Mesodermal cell (in vitro differentiated cells): ENCODE measurements around the gene TNNI2.

Experiments used
- H3K27ac ChIP-seq: 2 replicates; pipeline ENCODE4 v1.7.0; 2013; ENCODE audit warnings: mild to moderate bottlenecking, low read depth, low read length, moderate library complexity; ENCODE audit not compliant: severe bottlenecking
- H3K36me3 ChIP-seq: 2 replicates; pipeline ENCODE4 v1.7.1; 2013; ENCODE audit warnings: mild to moderate bottlenecking, low read length, moderate library complexity; ENCODE audit not compliant: control insufficient read depth, insufficient read depth
- H3K4me1 ChIP-seq: one replicate; pipeline ENCODE4 v1.7.1; 2013; ENCODE audit warnings: mild to moderate bottlenecking, low read length; ENCODE audit not compliant: insufficient read depth, control insufficient read depth, poor library complexity, severe bottlenecking
- H3K4me3 ChIP-seq: 2 replicates; pipeline ENCODE4 v1.7.0; 2013; ENCODE audit warnings: low read length, control low read depth, mild to moderate bottlenecking; ENCODE audit not compliant: insufficient read depth, poor library complexity, severe bottlenecking; ENCODE audit errors: extremely low read depth
- H3K9me3 ChIP-seq: 2 replicates; pipeline ENCODE4 v1.7.1; 2013; ENCODE audit warnings: mild to moderate bottlenecking, low read length, moderate library complexity; ENCODE audit not compliant: control insufficient read depth
- WGBS, 2 experiments: methylation state at CpG; one replicate each; pipeline ENCODE4 v1.1.5; 2013; ENCODE audit warnings: missing lambda C conversion rate in 2 of 2; ENCODE audit not compliant: insufficient coverage in 2 of 2; 5-methylcytosine and 5-hydroxymethylcytosine counted together

TNNI2 gene

GRCh38 chr11:1828542-1828941 lies 10.2 kb upstream of the TNNI2 start:
- Histone ChIP-seq H3K36me3 (no peaks in the 10 kb centered on the region), H3K9me3 (no peaks in the 10 kb centered on the region), H3K4me3 (no peak overlapping the region), H3K27ac (no peak overlapping the region), H3K4me1 (peaks cover 13% of the 10 kb centered on the region)
- 88 to 90% methylated on average over 4 to 11 of the region's 12 CpGs for WGBS, 2 experiments

DNA sequence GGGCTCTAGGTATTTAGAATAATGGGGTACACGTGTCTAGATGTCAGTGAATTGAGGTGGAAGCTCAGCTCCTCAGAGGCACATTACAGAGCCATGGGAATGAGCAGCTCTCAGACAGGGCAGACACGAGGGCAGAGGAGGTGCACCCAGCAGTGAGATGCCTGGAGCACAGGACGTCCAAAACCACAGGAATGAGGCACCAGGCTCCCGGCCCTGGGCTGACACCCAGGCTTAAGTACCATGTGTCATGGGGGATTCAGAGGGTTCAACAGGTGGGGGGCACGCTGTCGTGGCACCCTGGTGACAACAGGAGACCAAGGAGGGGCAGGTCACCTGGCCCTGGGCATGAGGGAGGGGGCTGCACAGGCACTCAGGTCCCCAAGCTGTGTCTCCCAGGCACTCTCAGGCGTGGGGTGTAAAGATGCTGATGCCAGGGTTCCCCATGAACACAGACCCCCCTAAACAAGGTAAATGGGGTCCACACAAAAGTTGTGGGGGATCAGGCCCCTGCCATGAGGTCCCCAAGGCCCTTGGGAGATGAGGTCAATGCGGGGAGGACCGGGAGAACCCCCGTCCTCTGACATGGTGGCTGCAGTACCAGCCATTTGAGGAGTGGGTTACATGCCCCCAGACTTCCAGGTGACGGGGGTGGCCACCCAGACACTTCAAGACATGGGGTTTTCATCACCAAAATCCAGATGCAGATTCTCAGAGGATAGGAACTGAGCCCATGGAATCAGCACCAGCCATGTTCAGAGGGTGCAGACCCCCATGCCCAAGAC lies 9.6 kb upstream of the TNNI2 start:
- WGBS, 2 experiments: 75 to 77% methylated on average over 10 to 11 of the region's 11 CpGs
- Histone ChIP-seq H3K9me3 (no peaks in the 10 kb centered on the region), H3K36me3 (no peaks in the 10 kb centered on the region), H3K27ac (no peak overlapping the region), H3K4me3 (no peak overlapping the region), H3K4me1 (peaks cover 13% of the 10 kb centered on the region)

DNA sequence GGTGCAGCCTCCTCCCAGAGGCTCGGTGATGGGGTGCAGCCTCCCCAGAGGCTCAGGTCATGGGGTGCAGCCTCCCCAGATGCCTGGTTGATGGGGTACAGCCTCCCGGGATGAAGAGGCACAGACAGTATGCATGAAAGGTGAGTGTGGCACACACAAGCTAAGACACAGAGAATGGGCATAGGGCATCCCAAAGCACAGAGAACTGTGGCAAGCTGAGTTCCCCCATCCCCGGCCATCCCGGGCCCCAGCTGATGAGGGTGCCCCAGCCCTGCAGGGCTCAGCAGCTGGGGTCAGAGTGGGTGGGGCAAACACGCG lies 8.8 kb upstream of the TNNI2 start:
- no peaks in the 10 kb centered on the region for H3K36me3 ChIP-seq
- H3K4me3 ChIP-seq: no peak overlapping the region
- no peaks in the 10 kb centered on the region for H3K9me3 ChIP-seq
- H3K4me1 ChIP-seq: peaks cover 13% of the 10 kb centered on the region
- no peak overlapping the region for H3K27ac ChIP-seq
- WGBS, 2 experiments: 87% methylated on average over 5 to 6 of the region's 6 CpGs

DNA sequence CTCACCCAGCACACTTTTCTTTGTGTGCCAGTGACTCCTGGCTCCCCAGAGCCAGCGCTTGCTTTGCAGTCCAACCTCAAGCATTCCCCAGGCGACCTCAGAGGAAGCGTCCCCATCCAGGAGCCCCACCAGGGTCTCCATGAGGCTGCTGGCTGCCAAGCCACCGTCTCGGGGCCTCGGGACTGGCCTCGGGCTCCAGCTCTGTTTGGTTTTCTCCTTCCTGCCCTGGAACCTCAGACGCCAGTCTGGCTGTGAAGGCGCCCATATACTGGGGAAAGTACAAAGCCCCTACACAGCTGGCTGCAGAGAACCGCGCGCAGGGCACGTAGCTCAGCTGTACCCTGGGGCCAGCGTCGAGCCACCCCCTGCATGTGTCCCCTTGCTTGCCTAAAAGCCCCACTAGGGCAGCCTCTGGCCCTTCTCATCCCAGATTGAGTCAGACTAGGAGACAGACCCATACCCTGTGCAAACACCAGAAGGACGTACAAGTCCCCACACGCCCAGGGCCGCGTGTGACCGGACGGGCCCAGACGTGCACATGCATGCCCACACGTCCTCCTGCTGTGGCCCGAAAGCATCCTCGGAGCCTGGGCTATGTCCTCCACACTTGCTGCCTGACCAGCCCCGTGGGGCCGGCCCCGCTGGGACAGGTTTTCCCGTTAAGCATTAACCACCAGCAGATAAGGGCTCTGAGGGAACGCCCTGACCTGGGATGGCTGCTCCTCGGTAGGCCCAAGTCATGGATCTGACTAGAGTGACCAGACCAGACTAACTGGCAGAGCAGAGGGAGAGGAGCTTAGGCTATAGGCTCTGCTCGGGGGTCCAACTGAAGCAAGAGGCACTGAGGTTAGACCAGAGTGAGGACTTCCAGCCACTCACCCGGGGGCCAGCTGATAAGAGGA lies 8.2 kb upstream of the TNNI2 start:
- H3K27ac ChIP-seq: no peak overlapping the region
- peaks cover 13% of the 10 kb centered on the region for H3K4me1 ChIP-seq
- no peak overlapping the region for H3K4me3 ChIP-seq
- H3K36me3 ChIP-seq: no peaks in the 10 kb centered on the region
- WGBS, 2 experiments: 88 to 90% methylated on average over 31 to 33 of the region's 33 CpGs
- no peaks in the 10 kb centered on the region for H3K9me3 ChIP-seq

- H3K4me3 ChIP-seq: no peak overlapping the region
- H3K4me1 ChIP-seq: peaks cover 13% of the 10 kb centered on the region
- H3K9me3 ChIP-seq: no peaks in the 10 kb centered on the region
- no peaks in the 10 kb centered on the region for H3K36me3 ChIP-seq
- WGBS, 2 experiments: 75 to 83% methylated on average over 23 of the region's 26 CpGs
- no peak overlapping the region for H3K27ac ChIP-seq
These were observed 7.2 kb upstream of the TNNI2 start for GRCh38 chr11:1831338-1832210.

DNA sequence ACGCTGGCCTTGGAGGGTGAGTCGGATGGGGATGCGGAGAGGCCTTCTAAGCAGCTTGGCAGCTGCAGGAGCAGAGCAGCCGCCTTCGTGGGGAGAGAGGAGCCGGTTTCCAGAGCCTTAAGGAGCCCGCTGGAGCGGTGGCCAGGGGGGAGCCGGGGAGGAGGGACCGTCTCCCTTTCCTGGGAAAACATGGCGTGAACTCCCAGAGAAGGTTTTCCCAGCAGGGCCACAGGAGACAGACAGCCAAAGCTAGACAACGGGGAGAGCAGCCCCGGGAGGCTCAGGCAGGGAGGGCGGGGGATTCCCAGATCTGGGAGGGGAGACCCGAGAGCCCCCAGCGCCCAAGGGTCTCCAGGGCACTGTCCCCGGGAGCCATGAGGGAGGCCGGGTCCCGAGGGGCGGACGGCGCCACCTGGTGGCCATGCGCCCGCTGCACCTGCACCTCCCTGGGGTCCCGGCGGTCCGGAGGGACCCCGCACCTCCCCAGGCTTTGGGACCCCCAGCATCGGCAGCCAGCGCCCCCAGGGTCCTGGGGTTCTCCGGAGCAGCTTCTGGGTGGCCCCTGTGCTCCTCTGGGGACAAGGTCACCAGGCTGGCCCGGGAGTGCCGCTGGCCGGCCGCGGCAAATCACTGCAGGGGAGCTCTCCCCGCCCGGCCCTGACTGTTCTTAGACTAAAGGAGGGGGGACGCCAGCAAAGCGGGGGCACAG lies 6.4 kb upstream of the TNNI2 start:
- H3K4me3 ChIP-seq: no peak overlapping the region
- H3K27ac ChIP-seq: no peak overlapping the region
- WGBS, 2 experiments: 16 to 18% methylated on average over 36 to 38 of the region's 40 CpGs
- no peaks in the 10 kb centered on the region for H3K9me3 ChIP-seq
- H3K36me3 ChIP-seq: no peaks in the 10 kb centered on the region
- peaks cover 13% of the 10 kb centered on the region for H3K4me1 ChIP-seq

GRCh38 chr11:1832920-1833295 lies 5.9 kb upstream of the TNNI2 start:
- no peak overlapping the region for H3K27ac ChIP-seq

DNA sequence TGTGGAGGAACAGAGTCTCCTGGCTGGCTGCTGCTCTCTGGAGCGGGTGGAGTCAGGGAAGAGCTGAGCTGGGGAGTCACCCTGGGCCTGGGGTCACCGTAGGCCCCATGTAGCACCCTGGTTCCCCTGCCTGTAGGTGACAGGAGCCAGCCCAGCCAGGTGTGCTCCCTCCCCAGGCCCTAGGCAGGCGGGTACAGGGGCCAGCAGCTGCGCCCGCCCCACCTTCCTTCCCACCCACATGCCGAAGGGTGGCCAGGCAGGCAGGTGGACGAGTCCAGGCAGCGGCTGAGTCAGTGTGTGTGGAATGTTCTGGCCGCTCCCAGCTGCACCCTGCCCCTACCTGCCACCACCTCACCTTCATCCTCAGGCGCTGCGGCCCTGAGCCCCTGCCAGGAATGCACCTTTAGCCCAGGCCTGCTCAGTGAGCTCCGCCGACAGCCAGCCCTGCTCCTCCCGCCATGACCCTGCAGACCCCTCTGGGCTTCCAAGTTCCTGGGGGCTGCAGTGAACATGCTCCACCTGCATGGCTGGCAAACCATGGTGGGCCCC lies 4.6 kb upstream of the TNNI2 start:
- H3K9me3 ChIP-seq: no peaks in the 10 kb centered on the region
- H3K36me3 ChIP-seq: no peaks in the 10 kb centered on the region
- H3K4me1 ChIP-seq: peaks cover 15% of the 10 kb centered on the region
- H3K4me3 ChIP-seq: no peak overlapping the region
- WGBS, 2 experiments: 87 to 94% methylated on average over 5 to 6 of the region's 14 CpGs
- no peak overlapping the region for H3K27ac ChIP-seq

More at GRCh38 chr11:1832920-1833295, 5.9 kb upstream of the TNNI2 start:
- H3K36me3 ChIP-seq: no peaks in the 10 kb centered on the region
- H3K4me1 ChIP-seq: peaks cover 14% of the 10 kb centered on the region
- H3K4me3 ChIP-seq: no peak overlapping the region
- WGBS, 2 experiments: 54% methylated on average over 16 to 17 of the region's 17 CpGs
- no peaks in the 10 kb centered on the region for H3K9me3 ChIP-seq

GRCh38 chr11:1834779-1835670 lies 3.8 kb upstream of the TNNI2 start, which contains the start of gene SYT8:
Gene SYT8, plus strand, starts transcription at chr11:1834990. Its CDS starts 116 bp downstream, at chr11:1835106.
- H3K4me3 ChIP-seq: no peak within 1 kb of the TSS
- no peaks in the 10 kb centered on the region for H3K9me3 ChIP-seq
- peaks cover 13% of the 10 kb centered on the region for H3K4me1 ChIP-seq
- no peak within 1 kb of the TSS for H3K27ac ChIP-seq
- H3K36me3 ChIP-seq: no peaks in the 10 kb centered on the region
- 86 to 91% methylated on average over 20 to 26 of the region's 26 CpGs for WGBS, 2 experiments
